ENCODE results near the gene SMARCAL1.

DNA sequence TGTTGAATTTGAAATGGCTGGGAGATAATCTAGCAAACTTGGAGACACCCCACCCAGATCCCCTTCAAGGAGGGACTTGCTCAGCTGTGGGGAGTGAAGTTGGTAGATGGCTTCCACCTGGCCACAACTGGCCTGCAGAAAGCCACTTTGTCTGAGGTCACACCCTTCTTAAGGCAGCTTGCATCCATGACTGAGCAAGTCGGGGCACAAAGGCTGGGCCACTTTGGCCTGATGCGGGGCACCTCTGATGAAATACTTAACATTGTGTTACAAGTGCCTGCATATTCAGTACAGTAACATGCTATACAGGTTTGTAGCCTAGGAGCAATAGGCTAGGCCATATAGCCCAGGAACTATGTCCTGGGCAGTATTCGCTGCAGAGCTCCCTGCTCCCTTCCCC is 73.0 kb downstream of the SMARCAL1 start:
- TF ChIP-seq, protein P1, sequence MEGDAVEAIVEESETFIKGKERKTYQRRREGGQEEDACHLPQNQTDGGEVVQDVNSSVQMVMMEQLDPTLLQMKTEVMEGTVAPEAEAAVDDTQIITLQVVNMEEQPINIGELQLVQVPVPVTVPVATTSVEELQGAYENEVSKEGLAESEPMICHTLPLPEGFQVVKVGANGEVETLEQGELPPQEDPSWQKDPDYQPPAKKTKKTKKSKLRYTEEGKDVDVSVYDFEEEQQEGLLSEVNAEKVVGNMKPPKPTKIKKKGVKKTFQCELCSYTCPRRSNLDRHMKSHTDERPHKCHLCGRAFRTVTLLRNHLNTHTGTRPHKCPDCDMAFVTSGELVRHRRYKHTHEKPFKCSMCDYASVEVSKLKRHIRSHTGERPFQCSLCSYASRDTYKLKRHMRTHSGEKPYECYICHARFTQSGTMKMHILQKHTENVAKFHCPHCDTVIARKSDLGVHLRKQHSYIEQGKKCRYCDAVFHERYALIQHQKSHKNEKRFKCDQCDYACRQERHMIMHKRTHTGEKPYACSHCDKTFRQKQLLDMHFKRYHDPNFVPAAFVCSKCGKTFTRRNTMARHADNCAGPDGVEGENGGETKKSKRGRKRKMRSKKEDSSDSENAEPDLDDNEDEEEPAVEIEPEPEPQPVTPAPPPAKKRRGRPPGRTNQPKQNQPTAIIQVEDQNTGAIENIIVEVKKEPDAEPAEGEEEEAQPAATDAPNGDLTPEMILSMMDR (IDR thresholded peaks at IDR 0.05; ENCODE audit: poor library complexity, severe bottlenecking) = no peak
- no peak for TF ChIP-seq RAD21 (conservative IDR thresholded peaks at IDR 0.05)
- TF ChIP-seq EP300 (conservative IDR thresholded peaks at IDR 0.05; ENCODE audit: poor library complexity, severe bottlenecking) = no peak
- TF ChIP-seq, protein P2, sequence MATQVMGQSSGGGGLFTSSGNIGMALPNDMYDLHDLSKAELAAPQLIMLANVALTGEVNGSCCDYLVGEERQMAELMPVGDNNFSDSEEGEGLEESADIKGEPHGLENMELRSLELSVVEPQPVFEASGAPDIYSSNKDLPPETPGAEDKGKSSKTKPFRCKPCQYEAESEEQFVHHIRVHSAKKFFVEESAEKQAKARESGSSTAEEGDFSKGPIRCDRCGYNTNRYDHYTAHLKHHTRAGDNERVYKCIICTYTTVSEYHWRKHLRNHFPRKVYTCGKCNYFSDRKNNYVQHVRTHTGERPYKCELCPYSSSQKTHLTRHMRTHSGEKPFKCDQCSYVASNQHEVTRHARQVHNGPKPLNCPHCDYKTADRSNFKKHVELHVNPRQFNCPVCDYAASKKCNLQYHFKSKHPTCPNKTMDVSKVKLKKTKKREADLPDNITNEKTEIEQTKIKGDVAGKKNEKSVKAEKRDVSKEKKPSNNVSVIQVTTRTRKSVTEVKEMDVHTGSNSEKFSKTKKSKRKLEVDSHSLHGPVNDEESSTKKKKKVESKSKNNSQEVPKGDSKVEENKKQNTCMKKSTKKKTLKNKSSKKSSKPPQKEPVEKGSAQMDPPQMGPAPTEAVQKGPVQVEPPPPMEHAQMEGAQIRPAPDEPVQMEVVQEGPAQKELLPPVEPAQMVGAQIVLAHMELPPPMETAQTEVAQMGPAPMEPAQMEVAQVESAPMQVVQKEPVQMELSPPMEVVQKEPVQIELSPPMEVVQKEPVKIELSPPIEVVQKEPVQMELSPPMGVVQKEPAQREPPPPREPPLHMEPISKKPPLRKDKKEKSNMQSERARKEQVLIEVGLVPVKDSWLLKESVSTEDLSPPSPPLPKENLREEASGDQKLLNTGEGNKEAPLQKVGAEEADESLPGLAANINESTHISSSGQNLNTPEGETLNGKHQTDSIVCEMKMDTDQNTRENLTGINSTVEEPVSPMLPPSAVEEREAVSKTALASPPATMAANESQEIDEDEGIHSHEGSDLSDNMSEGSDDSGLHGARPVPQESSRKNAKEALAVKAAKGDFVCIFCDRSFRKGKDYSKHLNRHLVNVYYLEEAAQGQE (IDR thresholded peaks at IDR 0.05; ENCODE audit: borderline replicate concordance) = no peak
- TF ChIP-seq TAF1 (IDR thresholded peaks at IDR 0.05; ENCODE audit: low read depth) = no peak
- TF ChIP-seq POLR2AphosphoS5 (IDR thresholded peaks at IDR 0.05) = no peak
- no peak for TF ChIP-seq EZH2 (IDR thresholded peaks at IDR 0.05; ENCODE audit: borderline replicate concordance, insufficient read depth, low read length, poor library complexity, severe bottlenecking)

Measured in neural cell (in vitro differentiated cells).